AG04449 (cell line): ENCODE results near the gene SLC24A3.

Experiments used
- CTCF ChIA-PET: fragments of 350-600 bp; formaldehyde crosslinking; extraction: SDS; loops from one replicate; lab custom pipeline; 2021; ENCODE audit warnings: antibody characterized with exemption; lab: Yijun Ruan, JAX
- POLR2A ChIA-PET: fragments of 400-600, 350-600 bp; formaldehyde crosslinking; extraction: SDS; loops from one replicate; lab custom pipeline; 2020; ENCODE audit warnings: antibody characterized with exemption, inconsistent platforms; lab: Yijun Ruan, JAX
- DNase-seq: peaks from one replicate; pipeline ENCODE4 v3.0.0-alpha.2; 2010; ENCODE audit warnings: low read depth, low spot score
- H3K4me3 ChIP-seq: 2 replicates; pipeline ENCODE4 v1.5.1; 2011; ENCODE audit warnings: low read depth, mild to moderate bottlenecking, control low read depth, low read length
- CTCF ChIP-seq: IDR thresholded peaks from one replicate; pipeline ENCODE4 v1.5.1; 2011; ENCODE audit warnings: mild to moderate bottlenecking, moderate library complexity, low read length, control low read depth, inconsistent platforms; ENCODE audit not compliant: insufficient read depth; ENCODE audit errors: missing control alignments

Gene SLC24A3

GRCh38 chr20:19338380-19338779, 125.9 kb downstream of the SLC24A3 start:
- ChIA-PET CTCF (no interaction called here), POLR2A (no interaction called here)
- DNase-seq: no peak
- no peak for TF ChIP-seq CTCF
- H3K4me3 ChIP-seq: no peak overlapping the region

GRCh38 chr20:19338960-19339359, 126.5 kb downstream of the SLC24A3 start:
- TF ChIP-seq CTCF: no peak
- CTCF ChIA-PET: interaction anchor here (0.7 kb wide), 1 partner anchor 222 kb away, joined by 4 read pairs; no protein-coding TSS in a partner anchor
- DNase-seq: no peak
- no peak overlapping the region for H3K4me3 ChIP-seq
- POLR2A ChIA-PET: no interaction called here

- CTCF ChIA-PET: no interaction called here
- no peak for DNase-seq
- no peak overlapping the region for H3K4me3 ChIP-seq
- TF ChIP-seq CTCF: no peak
- POLR2A ChIA-PET: no interaction called here
These were observed 129.1 kb downstream of the SLC24A3 start for GRCh38 chr20:19341348-19342053.

GRCh38 chr20:19344341-19344740, 131.9 kb downstream of the SLC24A3 start:
- no peak overlapping the region for H3K4me3 ChIP-seq
- TF ChIP-seq CTCF: no peak
- ChIA-PET CTCF (no interaction called here), POLR2A (no interaction called here)
- DNase-seq: no peak

GRCh38 chr20:19347943-19348456, 135.6 kb downstream of the SLC24A3 start:
- ChIA-PET CTCF (no interaction called here), POLR2A (no interaction called here)
- no peak for DNase-seq
- no peak for TF ChIP-seq CTCF
- no peak overlapping the region for H3K4me3 ChIP-seq

- ChIA-PET CTCF (no interaction called here), POLR2A (no interaction called here)
- no peak overlapping the region for H3K4me3 ChIP-seq
- DNase-seq: no peak
- TF ChIP-seq CTCF: no peak
These were observed 136.1 kb downstream of the SLC24A3 start for GRCh38 chr20:19348582-19348981.
